ENCODE measurements around the gene TANGO6. TPM values are rescaled to one million over a fixed set of nuclear protein-coding genes. Genes with fewer than 3 reads are reported as not detected.

TANGO6 gene
- polyA plus RNA-seq, 1 donor (not counting 4 experiments of a cell fraction or from before 2014, with no cell fraction given): 13.1 TPM

DNA sequence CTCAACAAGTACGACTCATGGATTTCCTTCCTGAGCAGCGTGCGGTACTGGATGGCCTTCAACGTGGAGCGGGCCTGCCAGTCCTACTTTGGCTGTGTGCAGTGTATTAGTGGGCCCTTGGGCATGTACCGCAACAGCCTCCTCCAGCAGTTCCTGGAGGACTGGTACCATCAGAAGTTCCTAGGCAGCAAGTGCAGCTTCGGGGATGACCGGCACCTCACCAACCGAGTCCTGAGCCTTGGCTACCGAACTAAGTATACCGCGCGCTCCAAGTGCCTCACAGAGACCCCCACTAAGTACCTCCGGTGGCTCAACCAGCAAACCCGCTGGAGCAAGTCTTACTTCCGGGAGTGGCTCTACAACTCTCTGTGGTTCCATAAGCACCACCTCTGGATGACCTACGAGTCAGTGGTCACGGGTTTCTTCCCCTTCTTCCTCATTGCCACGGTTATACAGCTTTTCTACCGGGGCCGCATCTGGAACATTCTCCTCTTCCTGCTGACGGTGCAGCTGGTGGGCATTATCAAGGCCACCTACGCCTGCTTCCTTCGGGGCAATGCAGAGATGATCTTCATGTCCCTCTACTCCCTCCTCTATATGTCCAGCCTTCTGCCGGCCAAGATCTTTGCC lies 271.1 kb downstream of the TANGO6 start:
- Histone ChIP-seq H3K36me3 (ENCODE audit: control insufficient read depth in 2 of 2, extremely low read depth in 1 of 2, insufficient read depth in 2 of 2, low read length in 2 of 2) (peaks cover 58 to 64% of the 10 kb centered on the region in 2 experiments), H3K79me2 (ENCODE audit: control insufficient read depth, insufficient read depth, low read length) (peaks cover 46% of the 10 kb centered on the region)

DNA sequence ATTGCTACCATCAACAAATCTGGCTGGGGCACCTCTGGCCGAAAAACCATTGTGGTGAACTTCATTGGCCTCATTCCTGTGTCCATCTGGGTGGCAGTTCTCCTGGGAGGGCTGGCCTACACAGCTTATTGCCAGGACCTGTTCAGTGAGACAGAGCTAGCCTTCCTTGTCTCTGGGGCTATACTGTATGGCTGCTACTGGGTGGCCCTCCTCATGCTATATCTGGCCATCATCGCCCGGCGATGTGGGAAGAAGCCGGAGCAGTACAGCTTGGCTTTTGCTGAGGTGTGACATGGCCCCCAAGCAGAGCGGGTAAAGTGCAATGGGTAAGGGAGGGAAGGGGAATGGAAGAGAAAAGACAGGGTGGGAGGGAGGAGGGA lies 271.6 kb downstream of the TANGO6 start:
- Histone ChIP-seq H3K4me1 (ENCODE audit: control insufficient read depth, extremely low read depth, insufficient read depth, low read length) (peaks cover 10% of the 10 kb centered on the region), H3K36me3 (ENCODE audit: control insufficient read depth in 2 of 2, extremely low read depth in 1 of 2, insufficient read depth in 2 of 2, low read length in 2 of 2) (peaks cover 55 to 61% of the 10 kb centered on the region in 2 experiments), H4K20me1 (ENCODE audit: control insufficient read depth, extremely low read depth, insufficient read depth, low read length) (peaks cover 43% of the 10 kb centered on the region), H3K9ac (ENCODE audit: control insufficient read depth, extremely low read depth, insufficient read depth, low read length) (no peak overlapping the region), H3K9me1 (ENCODE audit: control insufficient read depth, extremely low read depth, insufficient read depth, low read length) (peaks cover 3% of the 10 kb centered on the region), H2AFZ (ENCODE audit: control insufficient read depth, low read length) (no peak overlapping the region), H3K4me2 (ENCODE audit: control insufficient read depth, extremely low read depth, insufficient read depth, low read depth, low read length) (no peak overlapping the region), H3K79me2 (ENCODE audit: control insufficient read depth, insufficient read depth, low read length) (peaks cover 41% of the 10 kb centered on the region), H3K9me3 (ENCODE audit: control insufficient read depth, low read depth, low read length) (no peaks in the 10 kb centered on the region), H3K27me3 (ENCODE audit: control insufficient read depth, extremely low read depth, insufficient read depth, low read length) (no peaks in the 10 kb centered on the region), H3K4me3 (ENCODE audit: control insufficient read depth in 2 of 3, extremely low read depth in 1 of 3, insufficient read depth in 2 of 3, low read depth in 1 of 3, low read length in 3 of 3) (no peak overlapping the region), H3K27ac (ENCODE audit: control insufficient read depth, insufficient read depth, low read length) (no peak overlapping the region)
- dilution Hi-C loops (cut with MboI; ENCODE audit: extremely low pct_ligation_motif_present, low sequenced_read_pairs): no loop called here
- DNase-seq (ENCODE audit: low read depth, low spot score) (no peak), FAIRE-seq (no peak)
- TF ChIP-seq, protein P1, sequence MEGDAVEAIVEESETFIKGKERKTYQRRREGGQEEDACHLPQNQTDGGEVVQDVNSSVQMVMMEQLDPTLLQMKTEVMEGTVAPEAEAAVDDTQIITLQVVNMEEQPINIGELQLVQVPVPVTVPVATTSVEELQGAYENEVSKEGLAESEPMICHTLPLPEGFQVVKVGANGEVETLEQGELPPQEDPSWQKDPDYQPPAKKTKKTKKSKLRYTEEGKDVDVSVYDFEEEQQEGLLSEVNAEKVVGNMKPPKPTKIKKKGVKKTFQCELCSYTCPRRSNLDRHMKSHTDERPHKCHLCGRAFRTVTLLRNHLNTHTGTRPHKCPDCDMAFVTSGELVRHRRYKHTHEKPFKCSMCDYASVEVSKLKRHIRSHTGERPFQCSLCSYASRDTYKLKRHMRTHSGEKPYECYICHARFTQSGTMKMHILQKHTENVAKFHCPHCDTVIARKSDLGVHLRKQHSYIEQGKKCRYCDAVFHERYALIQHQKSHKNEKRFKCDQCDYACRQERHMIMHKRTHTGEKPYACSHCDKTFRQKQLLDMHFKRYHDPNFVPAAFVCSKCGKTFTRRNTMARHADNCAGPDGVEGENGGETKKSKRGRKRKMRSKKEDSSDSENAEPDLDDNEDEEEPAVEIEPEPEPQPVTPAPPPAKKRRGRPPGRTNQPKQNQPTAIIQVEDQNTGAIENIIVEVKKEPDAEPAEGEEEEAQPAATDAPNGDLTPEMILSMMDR (optimal IDR thresholded peaks at IDR 0.05 in 1 of 3, IDR thresholded peaks at IDR 0.05 in 1 of 3, conservative IDR thresholded peaks at IDR 0.05 in 1 of 3; ENCODE audit: extremely low read depth in 1 of 3, insufficient read depth in 2 of 3, low read length in 3 of 3): no peak
- TF ChIP-seq EZH2 (IDR thresholded peaks at IDR 0.05; ENCODE audit: low read length): no peak

More for the DNA sequence above, 271.1 kb downstream of the TANGO6 start:
- Histone ChIP-seq H3K9me1 (ENCODE audit: control insufficient read depth, extremely low read depth, insufficient read depth, low read length) (peaks cover 3% of the 10 kb centered on the region), H3K27ac (ENCODE audit: control insufficient read depth, insufficient read depth, low read length) (no peak overlapping the region), H3K4me2 (ENCODE audit: control insufficient read depth, extremely low read depth, insufficient read depth, low read depth, low read length) (no peak overlapping the region), H3K4me3 (ENCODE audit: control insufficient read depth in 2 of 3, extremely low read depth in 1 of 3, insufficient read depth in 2 of 3, low read depth in 1 of 3, low read length in 3 of 3) (no peak overlapping the region), H3K4me1 (ENCODE audit: control insufficient read depth, extremely low read depth, insufficient read depth, low read length) (peaks cover 10% of the 10 kb centered on the region), H3K9ac (ENCODE audit: control insufficient read depth, extremely low read depth, insufficient read depth, low read length) (no peak overlapping the region), H3K27me3 (ENCODE audit: control insufficient read depth, extremely low read depth, insufficient read depth, low read length) (no peaks in the 10 kb centered on the region), H4K20me1 (ENCODE audit: control insufficient read depth, extremely low read depth, insufficient read depth, low read length) (peaks cover 43% of the 10 kb centered on the region), H3K9me3 (ENCODE audit: control insufficient read depth, low read depth, low read length) (no peaks in the 10 kb centered on the region), H2AFZ (ENCODE audit: control insufficient read depth, low read length) (no peak overlapping the region)
- TF ChIP-seq, protein P1 (optimal IDR thresholded peaks at IDR 0.05 in 1 of 3, IDR thresholded peaks at IDR 0.05 in 1 of 3, conservative IDR thresholded peaks at IDR 0.05 in 1 of 3; ENCODE audit: extremely low read depth in 1 of 3, insufficient read depth in 2 of 3, low read length in 3 of 3): no peak
- TF ChIP-seq EZH2 (IDR thresholded peaks at IDR 0.05; ENCODE audit: low read length): no peak
- dilution Hi-C loops (cut with MboI; ENCODE audit: extremely low pct_ligation_motif_present, low sequenced_read_pairs): no loop called here
- DNase-seq (ENCODE audit: low read depth, low spot score): no peak
- FAIRE-seq: no peak

Data from keratinocyte (primary cell).